Esophagus squamous epithelium (tissue), 4 donors: ENCODE results near the gene ZNF181.

Experiments
- CTCF ChIP-seq, 6 experiments: fragments of 450-650 bp in 4 of 6; fragments of 200-600 bp in 2 of 6; sonication (generic) in 2 of 6; IDR thresholded peaks; one replicate each; pipeline ENCODE4 v1.5.1; 2016 to 2019; ENCODE audit warnings: antibody characterized with exemption in 6 of 6, mild to moderate bottlenecking in 4 of 6, moderate library complexity in 4 of 6
- POLR2A ChIP-seq, 4 donors: fragments of 450-650 bp; IDR thresholded peaks; one replicate each; pipeline ENCODE4 v1.6.1; 2017; ENCODE audit warnings: antibody characterized with exemption in 4 of 4, mild to moderate bottlenecking in 4 of 4, moderate library complexity in 3 of 4

DNA sequence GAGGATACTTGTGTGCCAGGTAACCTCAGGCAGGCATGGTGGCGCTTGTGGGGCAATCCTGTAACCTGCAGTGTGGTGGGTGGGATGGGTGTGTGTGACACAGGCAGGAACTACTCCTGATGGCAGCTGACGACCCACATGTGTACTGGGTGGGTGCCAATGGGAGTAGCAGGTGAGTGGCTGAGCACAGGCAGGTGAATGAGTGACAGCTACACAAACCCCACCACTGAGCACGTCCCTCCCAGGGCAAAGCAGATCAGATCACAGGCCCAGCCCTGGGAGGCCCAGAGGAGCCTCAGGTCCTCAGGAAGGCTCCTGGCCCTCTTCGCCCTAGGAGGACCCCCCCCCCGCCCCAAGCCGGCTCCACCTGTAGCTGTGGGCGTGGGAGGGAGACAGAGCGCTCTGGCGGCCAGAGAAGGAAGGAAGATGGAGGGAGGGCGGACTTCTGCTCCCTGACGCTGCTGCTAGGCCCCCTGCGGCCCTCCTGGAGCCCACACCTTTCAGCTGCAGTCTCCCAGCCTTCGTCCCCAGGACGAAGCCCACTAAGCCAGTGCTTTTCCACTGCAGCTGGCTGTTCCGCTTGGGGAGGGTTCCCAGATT lies 1.3 kb upstream of the ZNF181 start:
- TF ChIP-seq CTCF (IDR thresholded peaks at IDR 0.05) (no peak), POLR2A (IDR thresholded peaks at IDR 0.05) (no peak)
